GM13977 (cell line): ENCODE results near the gene SLC7A1.

Experiments
- DNase-seq: peaks from one replicate; pipeline ENCODE4 v3.0.0; 2012; ENCODE audit warnings: low spot score
- in situ Hi-C: fragments of 300-500 bp; cut with MboI; formaldehyde crosslinking; loops from one replicate; pipeline ENCODE4 v1.12.0; 2022; ENCODE audit warnings: low sequenced_read_pairs, low pct_unique_long_range_greater_than_20kb, mixed read lengths, inconsistent platforms; ENCODE audit not compliant: unreplicated experiment
- TF ChIP-seq, protein P1 (sequence below): IDR thresholded peaks from 2 replicates; pipeline ENCODE4 v1.5.1; 2012; ENCODE audit warnings: mild to moderate bottlenecking, control low read depth; ENCODE audit not compliant: insufficient read depth; ENCODE audit errors: extremely low read depth, missing control alignments

The SLC7A1 gene

DNA sequence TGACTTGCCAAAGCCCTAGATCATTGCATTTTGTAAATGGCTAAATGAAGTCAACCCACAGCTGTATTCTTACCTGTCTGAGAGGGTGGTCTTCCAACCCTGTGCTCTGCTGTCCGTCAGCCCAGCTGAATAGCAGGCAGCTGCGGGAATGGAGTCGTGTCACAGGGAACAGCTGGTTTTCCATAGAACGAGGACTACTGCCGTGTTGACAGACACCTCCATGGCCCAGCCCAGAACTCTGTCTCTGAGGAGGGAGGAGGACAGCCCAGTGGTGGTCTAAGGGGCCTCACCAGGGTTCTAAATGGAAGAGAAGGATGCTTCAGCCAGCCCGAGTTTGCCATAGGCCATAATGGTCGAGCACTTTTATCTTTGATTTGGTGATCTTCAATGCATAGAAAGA is 110.7 kb downstream of the SLC7A1 start:
- no peak for DNase-seq
- TF ChIP-seq, protein P1, sequence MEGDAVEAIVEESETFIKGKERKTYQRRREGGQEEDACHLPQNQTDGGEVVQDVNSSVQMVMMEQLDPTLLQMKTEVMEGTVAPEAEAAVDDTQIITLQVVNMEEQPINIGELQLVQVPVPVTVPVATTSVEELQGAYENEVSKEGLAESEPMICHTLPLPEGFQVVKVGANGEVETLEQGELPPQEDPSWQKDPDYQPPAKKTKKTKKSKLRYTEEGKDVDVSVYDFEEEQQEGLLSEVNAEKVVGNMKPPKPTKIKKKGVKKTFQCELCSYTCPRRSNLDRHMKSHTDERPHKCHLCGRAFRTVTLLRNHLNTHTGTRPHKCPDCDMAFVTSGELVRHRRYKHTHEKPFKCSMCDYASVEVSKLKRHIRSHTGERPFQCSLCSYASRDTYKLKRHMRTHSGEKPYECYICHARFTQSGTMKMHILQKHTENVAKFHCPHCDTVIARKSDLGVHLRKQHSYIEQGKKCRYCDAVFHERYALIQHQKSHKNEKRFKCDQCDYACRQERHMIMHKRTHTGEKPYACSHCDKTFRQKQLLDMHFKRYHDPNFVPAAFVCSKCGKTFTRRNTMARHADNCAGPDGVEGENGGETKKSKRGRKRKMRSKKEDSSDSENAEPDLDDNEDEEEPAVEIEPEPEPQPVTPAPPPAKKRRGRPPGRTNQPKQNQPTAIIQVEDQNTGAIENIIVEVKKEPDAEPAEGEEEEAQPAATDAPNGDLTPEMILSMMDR: no peak
- in situ Hi-C loops: no loop called here

DNA sequence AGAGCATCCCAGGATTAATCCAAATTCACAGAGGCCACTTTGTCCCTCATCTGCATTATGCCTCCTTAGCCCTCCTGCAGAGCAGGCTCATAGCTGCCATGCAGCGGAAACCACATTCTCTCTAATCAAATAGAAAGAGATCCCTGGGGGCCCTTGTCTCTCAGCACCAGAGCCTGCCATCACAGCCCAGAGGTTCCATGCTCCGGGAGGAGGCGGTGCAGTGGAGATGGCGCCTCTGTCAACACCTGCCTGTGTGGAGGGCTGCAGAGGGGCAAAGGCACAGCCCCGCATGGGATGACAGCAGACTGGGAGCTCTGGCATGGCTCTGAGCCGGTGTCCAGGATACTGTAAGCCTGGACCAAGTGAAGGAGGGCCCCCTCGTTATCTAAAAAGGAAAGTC is 111.3 kb downstream of the SLC7A1 start:
- TF ChIP-seq, protein P1: no peak
- in situ Hi-C loops: no loop called here
- no peak for DNase-seq

DNA sequence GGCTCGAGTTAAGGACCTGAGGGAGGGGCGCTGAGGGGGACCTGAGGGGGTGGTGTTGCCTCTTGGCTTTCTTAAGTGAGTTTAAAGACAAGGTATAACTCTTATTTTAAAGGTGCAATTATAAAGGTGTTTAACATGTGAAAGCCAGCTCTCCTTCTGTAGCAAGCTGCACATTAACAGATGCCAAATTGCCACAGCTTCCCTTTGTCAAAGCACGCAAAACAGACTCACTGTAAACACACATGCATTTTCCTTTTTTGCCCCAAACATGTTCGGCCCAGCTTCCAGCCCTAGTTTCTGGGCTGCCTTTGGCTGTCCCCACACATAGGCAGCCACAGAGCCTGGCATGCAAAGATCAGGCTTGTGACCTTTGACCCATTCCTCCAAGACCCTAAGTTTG is 111.9 kb downstream of the SLC7A1 start:
- DNase-seq: no peak
- in situ Hi-C loops: no loop called here
- TF ChIP-seq, protein P1: no peak

DNA sequence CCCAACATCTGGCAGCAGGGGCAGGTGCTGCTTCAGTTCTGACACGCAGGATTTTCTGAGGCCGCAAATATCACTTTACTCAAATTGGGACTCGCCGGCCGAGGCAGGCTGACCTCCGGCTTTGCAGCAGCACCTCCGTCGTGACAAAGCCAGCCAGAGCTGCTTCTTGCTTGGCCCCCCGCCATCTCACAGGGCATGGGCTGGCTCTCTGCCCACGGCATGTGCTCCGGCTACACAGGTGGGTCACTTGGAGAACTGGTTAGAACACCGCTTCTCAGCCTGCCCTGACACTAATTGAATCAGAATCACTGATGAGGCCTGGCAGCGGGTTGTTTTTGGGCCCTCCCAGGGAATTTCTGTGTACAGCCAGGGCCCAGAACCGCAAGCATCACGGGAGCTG is 112.3 kb downstream of the SLC7A1 start:
- TF ChIP-seq, protein P1: no peak
- DNase-seq: no peak
- in situ Hi-C loops: no loop called here

DNA sequence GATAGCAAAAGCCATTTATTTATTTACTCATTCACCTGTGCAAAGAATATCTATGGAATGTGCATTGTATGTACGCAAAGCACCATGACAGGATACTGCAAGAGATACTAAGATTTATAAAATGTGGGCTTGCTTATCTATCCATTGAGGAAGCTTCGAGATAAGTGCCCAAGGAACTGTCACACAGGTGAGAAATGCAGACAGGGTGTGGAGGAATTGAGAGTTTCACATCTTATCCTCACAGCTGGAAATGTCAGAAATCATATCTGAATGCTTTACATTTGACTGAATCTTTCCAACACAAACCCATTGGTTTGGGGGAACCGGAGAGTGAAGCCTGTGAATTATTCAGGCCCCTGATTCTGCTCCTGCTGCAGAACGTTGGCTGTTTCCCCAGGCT is 113.0 kb downstream of the SLC7A1 start:
- no peak for DNase-seq
- in situ Hi-C loops: no loop called here
- TF ChIP-seq, protein P1: no peak

DNA sequence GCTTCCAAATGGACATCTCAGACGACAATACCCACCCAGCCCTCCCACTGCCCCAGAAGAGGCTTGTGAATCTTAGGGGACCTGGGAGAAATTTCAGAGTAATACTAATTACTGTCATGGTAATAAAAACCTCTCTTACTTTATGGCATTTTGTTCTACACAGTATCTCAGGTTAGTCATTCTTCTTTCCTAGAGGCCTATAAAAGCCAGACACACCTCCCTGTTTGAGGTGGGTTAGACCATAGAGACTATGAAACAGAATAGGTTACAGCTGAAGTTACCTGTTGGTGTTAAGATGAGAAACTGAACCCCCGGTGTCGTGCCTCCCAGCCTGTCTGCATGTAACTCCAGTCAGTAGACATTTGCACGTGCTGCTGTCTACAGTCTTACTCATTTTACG is 113.9 kb downstream of the SLC7A1 start:
- TF ChIP-seq, protein P1: no peak
- in situ Hi-C loops: no loop called here
- no peak for DNase-seq
